NB4 (cell line): ENCODE measurements around the gene C11orf87.

Source experiments
- DNase-seq: peaks from one replicate; pipeline ENCODE4 v3.0.0; 2010; ENCODE audit warnings: low read depth
- H3K4me3 ChIP-seq: one replicate; pipeline ENCODE4 v1.5.1; 2011; ENCODE audit warnings: mild to moderate bottlenecking, low read depth, low read length, moderate library complexity
- CTCF ChIP-seq: IDR thresholded peaks from one replicate; pipeline ENCODE4 v1.5.1; 2012; ENCODE audit warnings: low read depth, low read length
- MAX ChIP-seq: IDR thresholded peaks from 2 replicates; pipeline ENCODE4 v1.6.1; 2011; ENCODE audit warnings: low read depth, low read length
- MYC ChIP-seq: IDR thresholded peaks from 2 replicates; pipeline ENCODE4 v1.6.1; 2011; ENCODE audit warnings: low read depth, low read length
- POLR2A ChIP-seq: IDR thresholded peaks from 2 replicates; pipeline ENCODE4 v1.6.1; 2011; ENCODE audit warnings: mild to moderate bottlenecking; ENCODE audit not compliant: insufficient read length; ENCODE audit errors: extremely low read depth

Gene C11orf87

GRCh38 chr11:109383306-109383705, 38.7 kb upstream of the C11orf87 start:
- no peak for TF ChIP-seq POLR2A
- no peak for TF ChIP-seq MAX
- TF ChIP-seq CTCF: no peak
- no peak for TF ChIP-seq MYC
- DNase-seq: no peak

GRCh38 chr11:109384873-109385272, 37.1 kb upstream of the C11orf87 start:
- DNase-seq: no peak
- H3K4me3 ChIP-seq: no peak overlapping the region
- no peak for TF ChIP-seq CTCF
- no peak for TF ChIP-seq MAX
- no peak for TF ChIP-seq POLR2A
- no peak for TF ChIP-seq MYC

More at GRCh38 chr11:109383306-109383705, 38.7 kb upstream of the C11orf87 start:
- no peak overlapping the region for H3K4me3 ChIP-seq

- DNase-seq: no peak
Measured at GRCh38 chr11:109388982-109389381, 33.0 kb upstream of the C11orf87 start.

GRCh38 chr11:109390752-109391151, 31.2 kb upstream of the C11orf87 start:
- H3K4me3 ChIP-seq: no peak overlapping the region
- DNase-seq: no peak
- TF ChIP-seq CTCF (no peak), MYC (no peak)

More at GRCh38 chr11:109388982-109389381, 33.0 kb upstream of the C11orf87 start:
- no peak for TF ChIP-seq MAX
- no peak for TF ChIP-seq POLR2A
- no peak for TF ChIP-seq MYC
- TF ChIP-seq CTCF: no peak
- H3K4me3 ChIP-seq: no peak overlapping the region

- no peak for TF ChIP-seq MYC
- TF ChIP-seq MAX: no peak
- TF ChIP-seq POLR2A: no peak
- no peak for TF ChIP-seq CTCF
- no peak overlapping the region for H3K4me3 ChIP-seq
- no peak for DNase-seq
Measured at GRCh38 chr11:109401545-109401944, 20.4 kb upstream of the C11orf87 start.

GRCh38 chr11:109405671-109406070, 16.3 kb upstream of the C11orf87 start:
- H3K4me3 ChIP-seq: no peak overlapping the region
- no peak for DNase-seq
- TF ChIP-seq MYC (no peak), CTCF (no peak), MAX (no peak), POLR2A (no peak)
